ENCODE data around the gene DDR2.

Gene DDR2

GRCh38 chr1:162629077-162629627 is 3.1 kb upstream of the DDR2 start:
- in situ Hi-C loops (cut with MboI; ENCODE audit: low sequenced_read_pairs): no loop called here

- in situ Hi-C loops (cut with MboI; ENCODE audit: low sequenced_read_pairs): no loop called here
These were observed 2.6 kb upstream of the DDR2 start for GRCh38 chr1:162629651-162630050.

GRCh38 chr1:162631546-162632191 is 595 bp upstream of the DDR2 start:
- in situ Hi-C loops (cut with MboI; ENCODE audit: low sequenced_read_pairs): no loop called here

DNA sequence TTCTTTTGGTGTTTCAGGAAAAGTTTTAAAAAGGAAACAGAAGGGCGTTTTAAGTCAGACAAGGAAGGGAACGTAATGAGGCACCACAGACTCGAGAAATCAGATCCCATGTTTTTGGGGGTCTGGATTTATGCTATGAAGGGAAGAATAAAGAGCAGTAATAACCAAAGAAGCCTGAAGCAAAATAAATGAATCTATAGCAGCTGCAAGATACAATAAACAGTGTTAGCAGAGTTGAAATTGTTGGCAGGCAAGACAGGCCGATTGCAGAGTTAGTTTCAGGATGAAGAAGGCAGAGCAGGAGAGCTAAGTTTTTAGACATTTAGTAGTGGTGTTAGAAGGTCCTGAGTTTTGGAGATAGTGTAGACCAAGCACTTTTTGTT is 425 bp downstream of the DDR2 start:
- in situ Hi-C loops (cut with MboI; ENCODE audit: low sequenced_read_pairs): no loop called here

DNA sequence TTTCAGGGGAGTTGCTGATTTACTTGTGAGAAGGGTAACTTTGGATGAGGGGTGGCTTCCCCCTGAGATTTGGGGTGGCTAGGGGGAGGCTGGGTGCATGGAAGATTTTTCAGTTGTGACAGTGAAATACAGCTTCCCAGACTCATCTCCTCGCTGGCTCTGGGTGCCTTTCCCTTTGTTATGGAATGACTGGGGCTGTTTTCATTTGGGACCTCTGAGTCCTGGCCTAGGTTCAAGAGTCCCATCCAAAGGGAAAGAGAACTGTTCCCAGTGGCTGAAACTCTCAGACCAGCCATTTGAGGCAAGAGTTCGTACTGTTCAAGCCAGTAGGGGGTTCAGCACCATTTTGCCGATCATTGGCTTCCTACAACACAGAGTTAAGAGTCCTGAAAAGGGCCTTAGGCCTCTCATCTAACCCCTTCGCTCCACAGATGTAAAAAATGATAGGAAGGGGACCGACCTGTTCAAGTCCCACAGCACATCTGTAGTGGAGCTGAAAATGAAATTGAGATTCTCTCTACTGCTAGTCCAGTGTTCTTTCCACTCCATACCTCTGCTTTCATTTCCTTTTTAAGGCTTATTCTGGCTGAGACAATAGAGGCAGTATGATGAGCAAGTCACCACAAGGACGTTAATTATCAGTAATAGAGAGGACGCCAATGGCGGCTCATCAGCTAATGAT is 958 bp downstream of the DDR2 start:
- in situ Hi-C loops (cut with MboI; ENCODE audit: low sequenced_read_pairs): no loop called here

DNA sequence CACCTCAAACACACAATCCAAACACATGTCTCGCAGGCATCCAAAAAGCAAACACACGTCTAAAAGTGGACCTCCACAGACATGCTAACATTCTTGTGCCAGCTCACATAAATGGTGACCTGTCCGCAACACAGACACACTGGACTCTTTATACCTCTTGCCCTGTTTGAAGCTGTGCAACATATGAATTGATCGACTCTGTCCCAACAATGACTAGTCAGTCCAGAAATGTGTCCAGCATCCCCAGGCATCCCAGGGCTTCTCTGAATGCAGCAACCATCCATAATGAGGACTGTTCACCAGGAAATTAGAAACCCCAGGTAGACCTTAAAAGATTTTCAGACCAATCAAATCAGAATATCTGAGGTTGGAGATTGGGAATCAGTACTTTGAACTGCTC is 3.2 kb downstream of the DDR2 start:
- in situ Hi-C loops (cut with MboI; ENCODE audit: low sequenced_read_pairs): no loop called here

DNA sequence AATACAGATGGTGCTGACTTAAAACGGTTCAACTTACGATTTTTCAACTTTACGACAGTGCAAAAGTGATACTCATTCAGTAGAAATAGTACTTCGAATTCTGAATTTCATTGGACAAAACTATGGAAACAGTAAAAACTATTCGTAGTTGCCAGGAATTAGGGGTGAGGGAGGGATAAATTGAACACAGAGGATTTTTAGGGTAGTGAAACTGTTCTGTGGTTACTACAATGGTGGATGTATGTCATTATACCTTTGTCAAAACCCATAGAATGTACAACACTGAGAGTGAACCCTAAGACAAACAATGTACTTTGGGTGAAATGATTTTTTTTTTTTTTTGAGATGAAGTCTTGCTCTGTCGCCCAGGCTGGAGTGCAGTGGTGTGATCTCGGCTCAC is 7.5 kb downstream of the DDR2 start:
- in situ Hi-C loops (cut with MboI; ENCODE audit: low sequenced_read_pairs): no loop called here

DNA sequence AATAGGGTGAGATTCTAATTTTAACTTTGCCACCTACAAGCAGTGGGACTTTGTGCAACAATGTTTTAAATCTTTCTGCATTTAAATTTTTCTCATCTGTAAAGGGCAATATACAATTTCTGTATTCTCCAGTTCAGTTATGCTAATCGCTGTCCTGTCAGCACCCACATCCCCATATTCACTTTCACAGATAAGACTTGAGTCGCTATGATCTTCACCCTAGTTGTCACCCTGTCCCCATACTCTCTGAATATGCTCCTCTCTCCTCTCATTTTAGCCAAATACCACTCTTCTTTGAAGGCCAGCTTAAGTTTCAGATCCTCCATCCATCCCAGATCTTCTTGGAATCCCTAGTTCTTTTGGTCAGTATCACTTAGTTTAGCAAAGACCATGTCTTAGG is 8.8 kb downstream of the DDR2 start:
- in situ Hi-C loops (cut with MboI; ENCODE audit: low sequenced_read_pairs): no loop called here

- in situ Hi-C loops (cut with MboI; ENCODE audit: low sequenced_read_pairs): no loop called here
These were observed 12.7 kb downstream of the DDR2 start for GRCh38 chr1:162644986-162645314.

- in situ Hi-C loops (cut with MboI; ENCODE audit: low sequenced_read_pairs): no loop called here
These were observed 13.4 kb downstream of the DDR2 start for GRCh38 chr1:162645666-162646065.

GRCh38 chr1:162649583-162649982 is 17.3 kb downstream of the DDR2 start:
- in situ Hi-C loops (cut with MboI; ENCODE audit: low sequenced_read_pairs): no loop called here

GRCh38 chr1:162654915-162655620 is 22.8 kb downstream of the DDR2 start:
- in situ Hi-C loops (cut with MboI; ENCODE audit: low sequenced_read_pairs): no loop called here

DNA sequence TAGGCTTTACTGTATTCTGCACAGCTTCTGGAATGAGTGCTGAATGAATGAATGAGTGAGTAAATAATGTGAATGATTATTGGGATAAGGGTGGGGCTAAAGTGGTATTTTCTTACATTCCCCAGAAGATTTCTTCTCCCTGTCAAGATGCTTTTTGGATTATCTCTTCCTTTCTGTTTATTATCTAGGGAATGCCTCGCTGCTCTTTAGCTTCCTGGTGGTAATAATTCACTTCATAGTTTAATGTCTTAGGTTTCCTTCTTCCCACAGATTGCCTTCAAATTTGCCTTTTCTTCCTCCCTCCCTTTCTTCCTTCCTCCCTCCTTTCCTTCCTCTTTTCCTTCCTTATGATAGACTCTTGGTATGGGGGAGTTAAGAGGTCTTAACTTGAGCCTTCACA is 24.0 kb downstream of the DDR2 start:
- in situ Hi-C loops (cut with MboI; ENCODE audit: low sequenced_read_pairs): no loop called here

- in situ Hi-C loops (cut with MboI; ENCODE audit: low sequenced_read_pairs): no loop called here
These were observed 28.3 kb downstream of the DDR2 start for GRCh38 chr1:162660574-162660973.

DNA sequence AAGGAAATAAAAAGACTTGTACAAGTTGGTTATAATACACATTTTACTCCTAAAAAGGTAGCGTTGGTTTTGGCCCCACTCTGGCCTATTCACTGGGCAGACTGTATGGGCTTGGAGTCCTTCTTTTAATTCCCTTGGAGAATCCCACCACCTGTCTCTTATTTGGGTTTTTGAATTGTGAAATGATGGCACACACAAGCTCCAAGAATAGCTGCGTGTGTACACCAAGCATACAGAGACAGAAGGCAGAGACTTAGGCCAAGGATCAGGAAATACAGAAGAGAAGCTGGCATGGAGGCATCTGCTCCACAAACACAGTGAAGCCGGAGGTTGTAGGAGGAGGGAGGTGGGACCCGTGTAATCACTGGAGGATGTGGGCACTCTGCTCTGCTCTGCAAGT is 29.1 kb downstream of the DDR2 start:
- in situ Hi-C loops (cut with MboI; ENCODE audit: low sequenced_read_pairs): no loop called here

DNA sequence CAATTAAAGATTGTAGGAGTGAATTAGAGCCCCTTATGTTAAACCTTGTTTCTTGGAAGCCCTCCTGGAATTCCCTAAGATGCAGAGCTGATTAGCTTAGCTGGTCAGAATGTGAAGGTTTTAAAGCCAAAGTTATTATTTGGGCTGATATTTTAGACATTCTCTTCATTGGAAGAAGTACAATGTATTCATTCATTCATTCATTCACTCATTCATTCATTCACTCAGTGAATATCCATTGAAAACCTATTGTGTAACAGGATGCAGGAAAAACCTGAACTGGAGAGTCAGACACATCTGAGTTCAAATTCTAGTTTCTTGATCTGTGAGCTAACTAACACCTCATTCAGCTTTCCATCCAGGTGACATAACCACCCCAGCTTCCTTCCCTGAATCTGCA is 29.7 kb downstream of the DDR2 start:
- in situ Hi-C loops (cut with MboI; ENCODE audit: low sequenced_read_pairs): no loop called here

DNA sequence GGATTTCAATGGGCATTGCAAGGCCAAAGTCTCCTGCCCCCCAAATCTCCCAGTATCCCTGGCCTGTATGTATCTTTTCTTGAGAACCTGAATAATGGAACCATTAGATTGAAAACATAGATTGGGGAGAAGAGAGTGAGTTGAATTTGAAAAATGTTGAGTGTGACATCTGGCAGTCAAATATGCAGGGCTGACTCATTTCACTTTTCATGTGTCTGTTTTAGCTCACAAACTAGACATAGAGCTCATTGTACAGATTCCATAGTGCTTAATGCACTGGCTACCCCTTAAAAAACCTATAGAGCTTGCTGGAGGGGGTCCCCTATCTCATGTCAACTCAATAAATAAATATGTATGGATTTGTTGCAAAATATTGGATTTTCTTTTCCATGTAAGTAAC is 30.8 kb downstream of the DDR2 start:
- in situ Hi-C loops (cut with MboI; ENCODE audit: low sequenced_read_pairs): no loop called here

GRCh38 chr1:162663589-162664106 is 31.4 kb downstream of the DDR2 start:
- in situ Hi-C loops (cut with MboI; ENCODE audit: low sequenced_read_pairs): no loop called here

- in situ Hi-C loops (cut with MboI; ENCODE audit: low sequenced_read_pairs): no loop called here
These were observed 33.9 kb downstream of the DDR2 start for GRCh38 chr1:162666006-162666645.

DNA sequence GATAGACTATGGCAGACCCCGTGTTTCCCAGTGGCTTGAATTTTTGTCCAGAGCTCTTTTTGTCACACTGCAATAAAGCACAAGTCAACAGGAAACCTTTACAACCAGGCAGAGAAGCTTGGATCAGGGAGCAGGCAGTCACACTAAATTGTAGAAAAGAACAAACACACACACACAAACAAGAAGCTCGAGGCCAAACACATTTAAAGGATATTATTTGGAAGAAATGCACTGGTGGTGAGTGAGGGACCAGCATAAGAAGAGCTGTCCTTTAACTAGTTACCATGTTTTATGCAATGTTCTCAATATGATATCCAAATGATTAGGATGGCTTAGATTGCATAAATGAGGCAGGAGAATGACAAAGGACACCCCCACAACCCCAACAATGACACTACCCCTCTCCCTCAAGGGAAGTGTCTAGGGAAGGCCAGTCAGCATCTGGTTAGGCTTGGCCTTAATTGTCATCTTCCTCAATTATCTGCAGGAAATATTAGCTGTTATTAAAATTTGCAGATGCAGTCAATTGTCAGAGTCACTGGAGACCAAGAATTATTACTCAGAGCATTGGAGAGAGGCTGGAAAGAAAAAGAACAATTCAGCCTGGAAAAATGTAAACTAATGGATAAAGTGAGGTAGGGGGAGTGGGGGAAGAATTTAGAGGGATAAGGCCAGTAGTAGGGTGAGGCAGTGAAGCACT is 35.3 kb downstream of the DDR2 start:
- in situ Hi-C loops (cut with MboI; ENCODE audit: low sequenced_read_pairs): no loop called here
